DMS53 treated with DMSO at 0.1 percent for 48 hours (cell line): ENCODE results near the gene SCLT1.
A peak's percentile ranks its signal among the peaks of the same experiment; 100 is the strongest.
"Not testable (repeated sequence)": the region's sequence is repeated elsewhere in the genome, so short reads cannot be mapped to it uniquely, and the experiment has no call there.

Experiments used
- DNase-seq: peaks from one replicate; lab custom pipeline; 2025; ENCODE audit not compliant: unreplicated experiment; lab: John Stamatoyannopoulos, UW

SCLT1 gene

DNA sequence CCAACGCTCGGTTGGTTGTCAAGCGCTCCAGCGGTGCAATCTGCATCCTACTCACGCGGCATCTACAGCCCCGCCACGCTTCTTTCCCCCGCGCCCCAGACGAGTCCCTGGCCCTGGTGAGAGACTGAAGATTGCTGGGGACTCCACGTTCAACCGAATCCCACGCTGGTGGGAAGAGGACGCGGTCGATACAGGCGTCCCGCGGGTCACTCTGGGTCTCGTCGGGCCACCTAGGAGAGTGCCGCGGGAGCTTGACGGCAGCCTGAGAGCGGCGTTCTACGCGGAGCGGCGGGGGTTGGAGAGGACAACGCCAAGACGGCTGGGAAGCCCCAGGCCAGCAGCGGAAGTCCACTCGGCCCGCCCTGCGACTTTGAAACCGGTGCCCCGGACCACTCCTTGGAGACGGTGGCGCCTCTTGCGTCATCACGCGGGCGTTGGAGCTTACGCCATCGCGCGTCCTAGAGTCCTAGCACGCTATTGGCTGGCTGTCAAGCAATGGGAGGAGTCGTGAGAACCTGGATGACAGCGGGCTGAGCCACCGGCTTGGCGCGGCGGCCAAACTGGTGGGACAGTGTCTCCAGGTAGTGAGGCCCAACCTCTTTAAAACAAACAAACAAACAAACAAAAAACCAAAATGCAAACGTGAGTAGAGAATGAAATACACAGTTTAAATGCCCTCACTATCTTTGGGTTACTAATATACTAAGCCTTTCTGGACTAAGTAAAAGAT lies at the start of gene SCLT1:
Gene SCLT1 (minus strand): TSS at position 349 of the 730 bp plus-strand sequence. CDS start 436 bp downstream, outside the sequence.
- DNase-seq, result peak; percentile 87

DNA sequence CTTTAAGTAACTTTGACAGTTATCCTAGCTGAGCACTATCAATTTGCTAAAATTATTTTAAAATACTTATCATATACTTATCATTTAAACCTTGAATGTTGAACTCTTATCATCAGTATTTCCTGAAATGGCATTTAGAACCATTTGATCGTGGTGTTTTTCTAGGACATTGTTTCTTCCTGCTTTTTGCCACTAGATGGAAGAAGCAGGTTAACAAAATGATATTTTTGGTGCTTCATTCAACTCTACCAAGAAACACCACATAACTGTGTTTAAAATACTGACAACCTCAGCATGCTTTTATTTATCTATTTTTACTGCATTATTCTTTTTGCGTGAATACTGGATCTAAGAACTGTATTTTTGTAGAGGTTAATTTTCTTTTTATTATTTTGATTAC lies 47.2 kb upstream of the SCLT1 start:
- DNase-seq, result no peak

DNA sequence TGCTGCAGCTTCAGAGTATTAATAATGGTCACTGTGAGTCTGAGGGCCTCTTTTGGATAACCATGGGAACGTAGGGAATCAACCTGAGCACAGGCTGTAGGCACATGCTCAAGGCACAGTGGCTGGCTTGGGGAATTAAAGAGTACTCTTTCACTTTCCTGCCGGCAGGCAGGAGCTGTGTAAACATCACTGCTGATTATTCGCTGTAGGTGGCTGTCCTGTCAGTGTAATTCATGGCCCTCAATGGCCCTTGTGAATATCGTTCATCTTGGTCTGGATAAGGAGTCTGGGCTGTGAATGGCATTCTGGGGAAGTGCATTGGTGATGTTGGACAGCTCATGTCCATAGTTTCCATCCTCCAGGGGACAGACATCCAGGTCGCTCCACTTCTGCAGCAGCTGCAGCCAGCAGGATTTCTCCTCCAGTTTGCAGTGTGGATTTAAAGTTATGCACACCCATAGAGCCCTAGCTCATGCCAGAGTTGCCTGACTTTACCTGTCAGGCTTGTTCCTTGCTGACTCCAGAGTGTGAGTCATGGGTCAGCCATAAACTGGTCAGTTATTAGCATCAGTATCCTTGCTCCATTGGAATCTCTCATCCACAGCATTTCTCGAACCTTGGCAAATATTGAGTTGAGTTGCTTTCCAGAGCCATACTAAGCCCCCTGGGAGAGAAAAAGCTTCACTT lies 45.6 kb upstream of the SCLT1 start:
- no peak for DNase-seq

DNA sequence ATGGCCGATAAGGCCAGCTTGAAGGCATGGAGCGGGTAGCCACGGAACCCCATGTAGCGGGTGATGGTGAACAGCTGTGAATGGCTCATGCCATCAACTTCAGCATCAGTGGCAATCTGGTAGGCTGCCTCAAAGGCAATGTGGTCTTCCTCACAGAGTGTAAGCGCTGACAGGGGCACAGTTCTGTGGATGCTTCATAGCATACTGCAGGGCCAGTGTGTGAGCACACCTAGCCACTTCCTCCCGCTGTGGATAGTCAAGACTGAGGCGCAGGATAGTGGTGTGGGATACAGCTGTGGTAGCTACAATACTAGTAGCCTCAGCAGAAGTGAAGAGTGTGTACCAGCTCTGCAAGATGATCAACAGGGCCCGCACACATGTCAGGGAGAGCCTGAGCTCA lies 43.1 kb upstream of the SCLT1 start:
- no peak for DNase-seq

DNA sequence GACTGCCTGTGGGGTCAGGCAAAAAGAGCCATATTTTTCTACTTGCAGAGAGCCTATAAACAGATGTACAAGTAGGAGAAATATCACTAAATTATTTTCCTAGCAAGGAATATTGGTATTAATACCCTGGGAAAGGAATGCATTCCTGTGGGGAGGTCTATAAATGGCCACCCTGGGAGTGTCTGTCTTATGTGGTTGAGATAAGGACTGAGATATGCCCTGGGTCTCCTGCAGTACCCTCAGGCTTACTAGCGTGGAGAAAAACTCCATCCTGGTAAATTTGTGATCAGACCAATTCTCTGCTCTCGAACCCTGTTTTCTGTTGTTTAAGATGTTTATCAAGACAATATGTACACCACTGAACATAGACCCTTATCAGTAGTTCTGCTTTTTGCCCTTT lies 38.0 kb upstream of the SCLT1 start:
- no peak for DNase-seq

DNA sequence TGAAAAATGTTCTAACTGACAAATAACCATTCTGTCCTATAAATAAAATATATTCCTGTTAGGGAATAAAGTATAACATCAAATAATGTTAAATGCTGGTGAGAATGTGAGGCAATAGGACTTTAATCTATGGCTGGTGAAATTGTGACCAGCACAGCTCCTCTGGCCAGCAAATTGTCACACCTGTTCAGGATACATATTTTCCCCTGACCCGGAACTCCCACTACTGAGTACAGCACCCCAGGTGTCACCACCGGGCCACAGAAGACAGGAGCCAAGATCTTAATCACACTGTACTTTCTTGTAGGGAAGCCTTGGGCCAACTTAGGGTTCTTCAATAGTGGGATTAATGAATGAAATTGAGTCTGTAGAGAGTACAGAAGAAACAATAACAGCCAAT lies 35.8 kb upstream of the SCLT1 start:
- no peak for DNase-seq

DNA sequence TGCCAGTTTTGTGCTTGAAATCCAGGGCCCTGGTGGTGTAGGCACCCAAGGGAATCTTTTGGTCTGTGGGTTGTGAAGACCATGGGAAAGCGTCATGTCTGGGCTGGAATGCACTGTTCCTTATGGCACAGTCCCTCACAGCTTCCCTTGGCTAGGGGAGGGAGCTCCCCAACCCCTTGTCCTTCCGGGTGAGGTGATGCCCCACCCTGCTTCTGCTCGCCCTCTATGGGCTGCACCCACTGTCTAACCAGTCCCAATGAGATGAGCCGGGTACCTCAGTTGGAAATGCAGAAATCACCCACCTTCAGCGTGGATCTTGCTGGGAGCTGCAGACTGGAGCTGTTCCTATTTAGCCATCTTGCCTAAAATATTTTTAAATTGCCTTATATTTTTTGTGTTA lies 33.3 kb upstream of the SCLT1 start:
- not testable (repeated sequence) for DNase-seq

DNA sequence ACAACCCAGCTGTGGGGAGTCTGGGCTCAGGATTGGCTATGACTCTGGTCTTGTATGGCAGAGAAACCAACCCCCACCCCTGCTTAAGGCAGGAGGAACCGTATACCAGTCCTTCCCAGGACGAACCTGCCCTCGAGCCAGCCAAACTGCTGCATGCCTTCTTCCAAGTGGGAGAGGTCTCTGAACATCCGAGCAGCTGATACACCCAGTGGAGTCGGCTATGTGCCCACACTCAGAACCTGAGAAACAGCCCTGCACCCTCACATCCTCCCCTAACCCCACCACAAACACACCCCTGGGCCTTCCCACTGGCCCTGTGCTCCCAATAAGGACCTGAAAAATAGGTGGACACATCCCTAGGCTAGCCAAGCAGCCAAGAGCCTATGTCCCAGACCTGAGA lies 24.4 kb upstream of the SCLT1 start:
- DNase-seq, result no peak

DNA sequence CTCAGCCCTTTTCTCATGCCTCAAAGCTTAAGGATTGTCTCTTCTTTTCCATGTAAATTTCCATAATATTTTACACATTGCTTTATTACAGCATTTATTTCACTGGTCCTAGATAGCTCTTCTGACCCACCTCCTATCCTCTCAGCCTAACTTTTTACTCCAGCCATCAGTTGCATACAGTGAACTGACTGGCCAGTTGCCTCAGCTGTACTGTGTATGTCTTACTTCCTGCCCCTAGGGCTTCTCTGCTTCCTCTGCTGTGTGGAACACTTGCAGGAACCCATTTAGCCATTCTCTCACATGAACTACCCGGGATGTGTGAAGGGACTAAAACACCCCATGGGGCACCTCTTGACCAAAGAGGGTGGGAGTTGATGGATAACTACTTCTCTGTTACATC lies 20.6 kb upstream of the SCLT1 start:
- no peak for DNase-seq

DNA sequence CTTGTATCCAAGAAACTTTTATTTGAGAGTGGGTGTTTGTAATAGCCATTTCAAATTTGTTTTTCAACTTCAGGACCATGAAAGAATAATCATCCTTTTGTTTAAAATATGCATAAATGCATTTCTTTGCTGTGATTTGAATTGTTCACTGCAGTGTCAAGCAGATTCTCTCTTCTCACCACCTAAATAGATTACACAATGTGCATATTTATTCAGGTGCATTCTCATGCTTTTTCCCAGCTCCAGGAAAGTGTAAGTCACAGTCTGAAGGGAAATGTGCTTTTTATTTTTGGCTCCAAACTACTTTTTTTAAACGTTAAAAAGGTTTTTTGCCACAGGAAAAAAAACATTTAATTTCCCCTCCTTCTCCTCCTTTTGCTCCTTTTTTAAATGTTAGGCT lies 20.1 kb upstream of the SCLT1 start:
- no peak for DNase-seq

DNA sequence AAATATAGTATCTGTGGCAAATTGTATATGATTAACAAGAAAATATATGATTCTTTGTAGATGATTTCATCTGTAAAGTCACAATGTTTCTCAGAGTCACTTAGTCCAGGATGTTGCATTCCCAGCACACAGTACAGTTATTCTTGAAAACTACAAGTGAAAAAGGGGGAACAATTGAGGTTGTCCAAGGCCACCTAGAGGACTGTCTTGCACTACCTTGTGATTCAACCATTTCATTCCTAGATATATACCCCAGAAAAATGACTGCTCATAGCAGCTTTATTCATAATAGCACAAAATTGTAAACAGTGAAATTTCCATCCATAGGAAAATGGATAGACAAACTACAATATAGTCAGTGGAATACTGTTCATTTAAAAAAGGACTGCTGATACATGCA lies 18.6 kb upstream of the SCLT1 start:
- DNase-seq, result no peak

DNA sequence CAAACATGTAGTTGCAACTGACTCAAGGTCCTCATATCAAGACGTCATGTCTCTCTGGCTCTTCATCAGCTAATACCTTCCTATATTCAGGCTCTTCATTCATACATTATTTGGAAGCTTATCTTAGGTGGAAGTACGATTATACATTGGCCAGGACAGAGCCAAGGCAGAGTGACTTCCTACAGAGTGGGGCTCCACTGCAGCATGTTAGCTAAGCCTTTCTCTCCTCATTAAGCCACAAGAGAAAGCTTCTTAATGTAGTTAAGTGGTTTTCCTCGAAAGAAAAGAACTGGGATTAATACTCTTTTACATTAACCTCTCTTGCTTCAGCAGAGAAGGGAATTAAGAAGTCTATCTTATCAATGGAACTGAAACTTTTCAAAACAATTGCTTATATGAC lies 17.6 kb upstream of the SCLT1 start:
- no peak for DNase-seq

DNA sequence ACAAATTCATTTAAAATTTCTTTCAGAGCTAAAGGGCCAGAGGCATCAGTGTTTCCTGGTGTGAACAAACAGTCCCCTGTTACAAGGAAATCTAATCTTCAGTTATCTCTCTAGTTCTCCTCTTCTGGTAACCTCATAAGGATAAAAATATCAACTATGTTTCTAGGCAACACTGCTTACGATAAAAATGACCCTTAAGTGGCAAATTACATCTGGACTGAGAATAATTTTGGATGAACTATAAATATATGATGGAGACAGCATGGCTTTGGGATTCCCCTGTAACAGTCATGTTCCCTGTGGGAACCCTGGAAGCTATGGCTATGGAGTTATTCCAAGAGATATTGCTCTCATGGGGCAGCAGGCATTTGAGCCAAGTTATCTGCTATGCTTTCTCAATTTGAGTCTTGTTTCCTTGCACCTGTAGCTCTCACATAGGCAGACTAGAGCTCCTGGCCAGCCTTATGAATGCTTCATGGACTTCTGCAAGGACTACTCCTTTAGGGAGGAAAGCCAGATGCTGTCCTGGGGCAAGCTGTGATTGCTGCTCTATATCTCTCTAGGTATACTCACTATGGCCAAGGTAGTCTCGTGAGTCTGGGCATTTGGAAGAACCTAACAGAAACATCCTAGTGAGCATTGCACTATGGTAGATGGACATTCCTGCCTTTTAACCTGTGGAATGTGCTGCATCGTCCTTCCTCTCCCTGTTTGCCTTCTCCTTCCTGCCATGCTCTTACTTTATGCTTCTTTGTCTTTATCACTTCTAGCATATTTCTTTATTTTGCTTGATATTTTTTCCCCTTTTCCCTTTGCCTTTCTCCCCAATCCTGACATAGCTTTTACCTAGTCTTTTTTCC lies 16.9 kb upstream of the SCLT1 start:
- no peak for DNase-seq

DNA sequence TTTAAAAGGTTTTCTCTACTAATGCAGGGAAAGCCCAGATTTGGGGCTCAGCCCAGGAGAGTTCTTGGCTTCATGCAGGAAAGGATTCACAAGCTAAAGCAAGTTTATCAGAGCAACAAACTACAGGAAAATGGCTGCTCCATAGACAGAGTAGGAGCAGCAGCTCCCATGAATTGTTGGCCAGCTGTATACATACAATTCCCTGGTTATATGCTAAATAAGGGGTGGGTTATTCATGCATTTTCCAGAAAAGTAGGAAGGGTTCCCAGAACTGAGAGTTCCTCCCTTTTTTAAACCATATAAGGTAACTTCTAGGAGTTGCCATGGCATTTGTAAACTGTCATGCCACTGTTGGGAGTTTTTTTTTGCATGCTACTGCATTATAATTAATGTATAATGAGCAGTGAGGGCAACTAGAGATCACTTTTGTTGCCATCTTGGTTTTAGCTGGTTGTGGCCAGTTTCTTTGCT lies 5.2 kb upstream of the SCLT1 start:
- DNase-seq, result no peak

DNA sequence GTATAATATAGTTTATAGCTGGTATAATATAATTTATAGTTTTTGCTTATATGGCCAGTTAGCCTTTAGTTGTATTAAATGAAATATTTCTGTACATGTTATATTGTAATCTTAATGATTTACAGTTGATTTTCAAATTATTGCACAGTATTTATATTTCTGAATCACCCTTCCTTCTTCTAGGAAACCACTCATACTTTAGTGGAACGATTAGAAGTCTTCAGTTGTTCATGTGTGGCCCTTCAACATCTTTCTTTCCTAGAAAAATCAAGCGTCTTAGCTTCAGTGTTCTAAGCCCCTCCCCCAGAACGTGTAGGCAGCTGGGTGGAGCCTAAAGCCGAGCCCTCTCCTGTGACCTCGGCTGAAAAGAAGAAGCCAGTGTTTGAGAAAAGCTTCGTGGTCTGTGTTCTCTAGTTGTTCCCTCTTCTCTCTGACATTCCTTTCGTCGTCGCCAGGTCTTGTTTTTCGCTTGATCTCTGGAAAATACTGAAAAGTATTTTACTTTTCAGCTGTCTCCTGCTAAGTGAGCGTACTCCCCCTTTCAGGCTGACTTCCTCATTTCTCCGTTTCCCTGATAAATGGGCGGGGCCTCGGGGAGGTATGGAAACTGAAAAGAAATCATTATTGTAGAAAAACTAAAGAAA lies 2.6 kb upstream of the SCLT1 start, which contains the start of gene C4orf33:
Gene C4orf33 (plus strand): TSS at position 342 of the 644 bp plus-strand sequence. CDS start 6,459 bp downstream, outside the sequence.
- DNase-seq, result peak; percentile 57

DNA sequence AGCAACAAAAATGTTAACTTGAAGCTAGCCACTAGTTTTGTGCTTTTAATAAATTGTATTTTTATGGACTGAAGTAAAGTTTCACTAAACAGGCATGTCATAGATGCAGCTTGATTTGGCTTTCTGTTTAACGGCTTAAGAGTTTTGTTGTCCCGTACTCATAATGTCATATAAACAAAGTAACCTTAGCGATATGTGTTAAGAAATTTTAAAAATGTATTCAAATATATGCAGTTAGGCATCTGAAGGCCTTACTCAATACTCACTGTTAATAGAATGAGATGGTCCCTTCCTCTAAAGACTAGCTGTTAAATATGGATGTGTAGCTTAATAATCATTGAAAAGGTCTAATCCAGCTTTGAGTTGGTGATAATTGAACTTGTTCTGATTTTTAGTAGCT lies 1.0 kb upstream of the SCLT1 start:
- DNase-seq, result no peak

DNA sequence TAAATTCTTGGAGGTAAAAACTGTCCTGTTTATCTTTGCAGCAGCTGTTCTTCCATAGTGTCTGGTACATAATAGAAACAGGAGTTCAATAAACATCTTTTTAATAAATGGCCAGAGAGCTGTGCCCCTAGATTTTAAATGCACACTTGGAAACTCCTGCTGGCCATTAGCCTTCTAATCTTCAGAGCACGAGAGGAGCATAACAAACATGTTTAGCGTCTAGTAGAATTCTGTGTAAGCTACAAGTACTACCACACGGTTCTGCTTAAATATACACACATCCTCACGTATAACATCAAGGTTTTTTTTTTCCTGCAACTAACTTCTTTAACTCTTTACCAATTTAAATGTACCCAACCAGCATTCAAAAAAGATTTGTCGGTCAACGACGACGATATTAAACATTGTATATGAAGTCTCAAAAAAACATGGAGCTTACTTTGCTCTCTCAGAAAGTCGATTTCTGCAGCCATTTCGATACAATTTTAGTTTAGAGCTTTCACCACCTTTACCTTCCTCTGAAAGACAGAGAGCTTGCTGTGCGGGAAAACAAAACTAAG lies 628 bp downstream of the SCLT1 start:
- DNase-seq, result no peak

DNA sequence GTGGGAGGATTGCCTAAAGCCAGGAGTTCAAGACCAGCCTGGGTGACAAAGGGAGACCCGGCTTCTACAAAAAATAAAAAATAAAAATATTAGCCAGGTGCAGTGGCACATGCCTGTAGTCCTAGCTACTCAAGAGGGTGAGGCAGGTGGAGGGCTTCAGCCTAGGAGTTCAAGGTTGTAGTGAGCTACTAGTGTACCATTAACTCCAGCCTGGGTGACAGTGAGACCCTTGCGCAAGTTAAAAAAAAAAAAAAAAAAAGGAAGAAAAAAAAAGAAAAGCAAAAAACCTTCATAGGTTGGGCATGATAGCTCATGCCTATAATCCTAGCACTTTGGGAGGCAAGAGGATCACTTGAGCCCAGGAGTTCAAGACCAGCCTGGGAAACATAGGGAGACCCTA lies 5.8 kb downstream of the SCLT1 start:
- DNase-seq, result no peak

DNA sequence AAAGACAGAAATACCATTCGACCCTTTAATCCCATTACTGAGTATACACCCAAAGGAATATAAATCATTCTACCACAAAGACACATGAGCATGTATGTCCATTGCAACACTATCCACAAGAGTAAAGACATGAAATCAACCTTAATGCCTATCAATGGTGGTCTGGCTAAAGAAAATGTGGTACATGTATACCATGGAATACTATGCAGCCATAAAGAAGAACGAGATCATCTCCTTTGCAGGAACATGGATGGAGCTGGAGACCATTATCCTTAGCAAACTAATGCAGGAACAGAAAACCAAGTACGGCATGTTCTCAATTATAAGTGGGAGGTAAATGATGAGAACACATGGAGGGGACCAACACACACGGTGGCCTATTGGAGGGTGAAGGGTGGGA lies 7.9 kb downstream of the SCLT1 start:
- no peak for DNase-seq

DNA sequence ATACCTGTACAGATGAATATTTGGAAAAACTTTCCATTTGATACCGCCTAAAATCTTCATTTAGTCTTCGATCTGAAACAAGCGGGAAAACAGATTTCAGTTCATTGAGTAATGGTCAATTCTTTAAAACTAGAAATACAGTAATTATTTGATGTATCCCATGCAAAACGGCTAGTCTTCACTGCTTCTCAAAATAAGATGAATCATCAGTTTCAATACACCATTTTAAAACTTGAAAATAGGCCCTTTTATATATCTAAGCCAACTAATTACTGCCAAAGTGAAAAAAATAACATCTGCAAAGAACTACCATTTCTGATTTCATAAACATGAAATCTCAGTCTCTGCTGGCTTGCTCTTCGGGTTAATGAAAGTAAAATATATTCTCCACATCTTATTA lies 11.0 kb downstream of the SCLT1 start:
- DNase-seq, result no peak

DNA sequence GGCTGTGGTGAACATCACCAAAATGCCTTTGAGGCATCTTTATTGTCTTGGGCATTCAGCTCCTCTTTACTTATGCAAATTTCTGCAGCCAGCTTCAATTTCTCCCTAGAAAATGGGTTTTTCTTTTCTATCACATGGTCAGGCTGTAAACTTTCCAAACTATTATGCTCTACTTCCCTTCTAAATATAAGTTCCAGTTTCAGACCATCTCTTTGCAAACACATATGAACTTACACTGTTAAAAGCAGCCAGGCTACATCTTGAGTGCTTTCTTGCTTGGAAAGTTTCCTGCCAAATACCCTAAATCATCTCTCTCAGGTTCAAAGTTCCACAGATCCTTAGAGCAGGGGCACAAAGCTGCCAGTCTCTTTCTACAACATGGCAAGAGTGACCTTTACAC lies 13.2 kb downstream of the SCLT1 start:
- DNase-seq, result no peak
